Right ventricle myocardium superior (tissue), 1 donor: ENCODE results near the gene DCLRE1A. TPM values are rescaled to one million over a fixed set of nuclear protein-coding genes. Genes with fewer than 3 reads are reported as not detected.
"Not testable (repeated sequence)": the region's sequence is repeated elsewhere in the genome, so short reads cannot be mapped to it uniquely, and the experiment has no call there.

ENCODE experiments used
- ATAC-seq: fragments of 200-7000 bp; cut with Tn5 transposase; one replicate; pipeline ENCODE4 v1.9.1; 2020; ENCODE audit warnings: mild to moderate bottlenecking; ENCODE audit not compliant: poor library complexity
- DNase-seq: peaks from one replicate; pipeline ENCODE4 v3.0.0-alpha.2; 2020
- intact Hi-C: fragments of 100-400 bp; cut with DNase I; formaldehyde crosslinking; loops from one replicate; pipeline ENCODE4 v1.11.2; 2022
- total RNA-seq: library from RNA; stranded (reverse); fragmentation: NEBNext Ultra II Directional; extraction: Animal tissue kit (Norgen Biotek cat#: 25700); gene quantifications from one replicate; pipeline ENCODE4 v1.2.1, GENCODE V29; 2021
- donor health status: DM: no; HTN: yes; CAD: no; lungs with severe emphysema.

Gene DCLRE1A
- total RNA-seq, 1 donor from 2014 or later: 4.9 TPM

GRCh38 chr10:113820507-113820906 lies 33.4 kb downstream of the DCLRE1A start:
- no peak for DNase-seq
- intact Hi-C loops: no loop called here
- ATAC-seq: no peak

GRCh38 chr10:113819989-113820388 lies 33.9 kb downstream of the DCLRE1A start:
- ATAC-seq (no peak), DNase-seq (no peak)
- intact Hi-C loops: no loop called here

- DNase-seq, ATAC-seq, intact Hi-C loops: not testable (repeated sequence)
Observed at GRCh38 chr10:113814700-113815099, 39.2 kb downstream of the DCLRE1A start.

- ATAC-seq: no peak
- no peak for DNase-seq
- intact Hi-C loops: no loop called here
Observed at GRCh38 chr10:113808168-113808567, 45.7 kb downstream of the DCLRE1A start.

GRCh38 chr10:113806503-113806902 lies 47.4 kb downstream of the DCLRE1A start:
- intact Hi-C loops: no loop called here
- ATAC-seq: no peak
- DNase-seq: no peak

GRCh38 chr10:113802997-113803396 lies 50.9 kb downstream of the DCLRE1A start:
- ATAC-seq (no peak), DNase-seq (no peak)
- intact Hi-C loops: loop anchor here (5.0 kb wide), 1 partner anchor 299 kb away; no protein-coding TSS in a partner anchor

GRCh38 chr10:113801569-113801968 lies 52.3 kb downstream of the DCLRE1A start:
- ATAC-seq (no peak), DNase-seq (no peak)
- intact Hi-C loops: loop anchor here (5.0 kb wide), 1 partner anchor 301 kb away; no protein-coding TSS in a partner anchor

GRCh38 chr10:113791691-113792090 lies 62.2 kb downstream of the DCLRE1A start:
- no peak for DNase-seq
- intact Hi-C loops: no loop called here
- no peak for ATAC-seq

GRCh38 chr10:113788604-113789083 lies 65.2 kb downstream of the DCLRE1A start:
- DNase-seq (no peak), ATAC-seq (peak; percentile 64)
- intact Hi-C loops: no loop called here

Other genes starting within 250 kb of the DCLRE1A start
- gene NRAP, start 190.0 kb downstream of the DCLRE1A start, total RNA-seq: 754 TPM
- gene CASP7, start 174.2 kb downstream of the DCLRE1A start, total RNA-seq: 12.9 TPM
- not detected for gene PLEKHS1, start 102.4 kb downstream of the DCLRE1A start, total RNA-seq
- gene NHLRC2, start 579 bp upstream of the DCLRE1A start, total RNA-seq: 57.5 TPM
- 63.0 TPM for gene ADRB1, start 189.8 kb upstream of the DCLRE1A start, total RNA-seq